WTC11 (cell line): Measurements from ENCODE around the gene MCAT. TPM values are rescaled to one million over a fixed set of nuclear protein-coding genes. Genes with fewer than 3 reads are reported as not detected.

Source experiments
- ATAC-seq: fragments of 200-7000 bp; cut with Tn5 transposase; 2 replicates; pipeline ENCODE4 v1.10.0; 2021; ENCODE audit warnings: mild to moderate bottlenecking, moderate library complexity
- CTCF ChIA-PET: fragments of 300-600 bp; sonication (Branson Sonifier 250); formaldehyde crosslinking; loops from one replicate; lab custom pipeline; 2021; ENCODE audit warnings: antibody characterized with exemption; lab: Charles Lee
- POLR2A ChIA-PET: fragments of 350-600 bp; sonication (Branson Sonifier 250); formaldehyde crosslinking; loops from one replicate; lab custom pipeline; 2021; ENCODE audit warnings: antibody characterized with exemption; lab: Charles Lee
- DNase-seq: peaks from one replicate; pipeline ENCODE4 v3.0.0; 2021; ENCODE audit warnings: low spot score
- H3K27ac Mint-ChIP-seq: 2 replicates; pipeline ENCODE4 v1.8.0; 2021; ENCODE audit warnings: mixed read lengths
- H3K27me3 Mint-ChIP-seq: 2 replicates; pipeline ENCODE4 v1.8.0; 2021; ENCODE audit warnings: low read depth, mild to moderate bottlenecking, moderate library complexity, mixed read lengths
- H3K36me3 Mint-ChIP-seq: 2 replicates; pipeline ENCODE4 v1.8.0; 2021; ENCODE audit warnings: mixed read lengths
- H3K4me1 Mint-ChIP-seq: 2 replicates; pipeline ENCODE4 v1.8.0; 2022; ENCODE audit warnings: mixed read lengths
- H3K4me3 Mint-ChIP-seq: 2 replicates; pipeline ENCODE4 v1.8.0; 2021; ENCODE audit warnings: mild to moderate bottlenecking, moderate library complexity, mixed read lengths
- H3K9me3 Mint-ChIP-seq: 2 replicates; pipeline ENCODE4 v1.8.0; 2021; ENCODE audit warnings: mixed read lengths
- ATF1 ChIP-seq: sonication (generic); formaldehyde crosslinking; IDR thresholded peaks from 2 replicates; pipeline ENCODE4 v1.8.1; 2023; ENCODE audit warnings: mild to moderate bottlenecking, moderate library complexity, missing genetic modification reagents
- CREB1 ChIP-seq: sonication (generic); formaldehyde crosslinking; IDR thresholded peaks from 2 replicates; pipeline ENCODE4 v1.8.0; 2023; ENCODE audit warnings: mild to moderate bottlenecking, missing genetic modification reagents
- E2F4 ChIP-seq: sonication (generic); formaldehyde crosslinking; IDR thresholded peaks from 2 replicates; pipeline ENCODE4 v1.8.1; 2022; ENCODE audit warnings: low read depth, mild to moderate bottlenecking, moderate library complexity, missing genetic modification reagents, borderline replicate concordance
- ELF4 ChIP-seq: sonication (generic); formaldehyde crosslinking; IDR thresholded peaks from 2 replicates; pipeline ENCODE4 v1.8.1; 2022; ENCODE audit warnings: low read depth, mild to moderate bottlenecking, moderate library complexity, missing genetic modification reagents
- ERG ChIP-seq: fragments of 250-450 bp; sonication (Bioruptor Pico); IDR thresholded peaks from 2 replicates; pipeline ENCODE4 v1.8.0; 2021; ENCODE audit warnings: mild to moderate bottlenecking
- GABPB1 ChIP-seq: sonication (generic); formaldehyde crosslinking; IDR thresholded peaks from 2 replicates; pipeline ENCODE4 v1.8.1; 2023; ENCODE audit warnings: mild to moderate bottlenecking, missing genetic modification reagents
- GTF2I ChIP-seq: fragments of 250-450 bp; sonication (Bioruptor Pico); conservative IDR thresholded peaks from 2 replicates; pipeline ENCODE4 v1.4.0; 2021; ENCODE audit warnings: mild to moderate bottlenecking
- IRF2 ChIP-seq: sonication (generic); formaldehyde crosslinking; IDR thresholded peaks from 2 replicates; pipeline ENCODE4 v1.8.0; 2022; ENCODE audit warnings: low read depth, missing genetic modification reagents, borderline replicate concordance
- KAT7 ChIP-seq: sonication (generic); formaldehyde crosslinking; IDR thresholded peaks from 2 replicates; pipeline ENCODE4 v1.8.1; 2023; ENCODE audit warnings: missing genetic modification reagents, mild to moderate bottlenecking, borderline replicate concordance
- NR1H2 ChIP-seq: sonication (generic); formaldehyde crosslinking; IDR thresholded peaks from 2 replicates; pipeline ENCODE4 v1.9.0; 2021; ENCODE audit warnings: mild to moderate bottlenecking, moderate library complexity, missing genetic modification reagents
- NR2C2 ChIP-seq: sonication (generic); formaldehyde crosslinking; IDR thresholded peaks from 2 replicates; pipeline ENCODE4 v1.8.0; 2022; ENCODE audit warnings: mild to moderate bottlenecking, missing genetic modification reagents
- NR3C1 ChIP-seq: sonication (generic); formaldehyde crosslinking; conservative IDR thresholded peaks from 2 replicates; pipeline ENCODE4 v1.8.1; 2023; ENCODE audit warnings: low read depth, mild to moderate bottlenecking, missing genetic modification reagents
- RELA ChIP-seq: sonication (generic); formaldehyde crosslinking; IDR thresholded peaks from 2 replicates; pipeline ENCODE4 v1.8.1; 2022; ENCODE audit warnings: missing genetic modification reagents, mild to moderate bottlenecking, borderline replicate concordance
- SP1 ChIP-seq: sonication (generic); formaldehyde crosslinking; conservative IDR thresholded peaks from 2 replicates; pipeline ENCODE4 v1.8.1; 2022; ENCODE audit warnings: missing genetic modification reagents
- TP53 ChIP-seq: sonication (generic); formaldehyde crosslinking; IDR thresholded peaks from 2 replicates; pipeline ENCODE4 v1.8.1; 2023; ENCODE audit warnings: mild to moderate bottlenecking, missing genetic modification reagents
- USF1 ChIP-seq: sonication (generic); formaldehyde crosslinking; IDR thresholded peaks from 2 replicates; pipeline ENCODE4 v1.8.0; 2022; ENCODE audit warnings: mild to moderate bottlenecking, missing genetic modification reagents
- ZNF121 ChIP-seq: sonication (generic); formaldehyde crosslinking; IDR thresholded peaks from 2 replicates; pipeline ENCODE4 v1.8.0; 2023; ENCODE audit warnings: missing genetic modification reagents
- ZNF396 ChIP-seq: fragments of 250-450 bp; sonication (Bioruptor Pico); IDR thresholded peaks from 2 replicates; pipeline ENCODE4 v1.8.0; 2021; ENCODE audit warnings: mild to moderate bottlenecking, moderate library complexity, borderline replicate concordance
- total RNA-seq: library from RNA; stranded (reverse); gene quantifications from 3 replicates; pipeline ENCODE4 v1.2.3, GENCODE V29; 2021
- TF ChIP-seq, protein P1 (sequence below): fragments of 200-600 bp; IDR thresholded peaks from 2 replicates; pipeline ENCODE4 v1.8.0; 2022; ENCODE audit warnings: antibody characterized with exemption
- TF ChIP-seq, protein P2 (sequence below): sonication (generic); formaldehyde crosslinking; IDR thresholded peaks from 2 replicates; pipeline ENCODE4 v1.8.1; 2023; ENCODE audit warnings: mild to moderate bottlenecking, missing genetic modification reagents, borderline replicate concordance
- TF ChIP-seq, protein P3 (sequence below): sonication (generic); formaldehyde crosslinking; IDR thresholded peaks from 2 replicates; pipeline ENCODE4 v1.8.0; 2022; ENCODE audit warnings: mild to moderate bottlenecking, missing genetic modification reagents
- TF ChIP-seq, protein P4 (sequence below): sonication (generic); formaldehyde crosslinking; IDR thresholded peaks from 2 replicates; pipeline ENCODE4 v1.8.1; 2022; ENCODE audit warnings: missing genetic modification reagents, borderline replicate concordance
- TF ChIP-seq, protein P5 (sequence below): sonication (generic); formaldehyde crosslinking; IDR thresholded peaks from 2 replicates; pipeline ENCODE4 v1.8.1; 2023; ENCODE audit warnings: mild to moderate bottlenecking, missing genetic modification reagents, moderate library complexity

MCAT gene
- total RNA-seq, 1 experiment from 2014 or later: 18.5 TPM

- Mint-ChIP-seq H3K27ac (peak within 1 kb of the TSS; percentile 96; the same call in 1 of the 2 replicates), H3K9me3 (no peaks in the 10 kb centered on the region), H3K4me3 (peak within 1 kb of the TSS; percentile 92), H3K27me3 (no peaks in the 10 kb centered on the region), H3K36me3 (no peaks in the 10 kb centered on the region; the same call in 1 of the 2 replicates), H3K4me1 (0 out of 2 replicates have a peak, but pooled peaks cover 2% of the 10 kb centered on the region)
- ChIA-PET POLR2A (no interaction called here), CTCF (no interaction called here)
- ATAC-seq (peak; percentile 96), DNase-seq (peak; percentile 93)
- peak; percentile 59; the same call in 1 of the 2 replicates for TF ChIP-seq GABPB1 (CRISPR knock-in tag)
- no peak for TF ChIP-seq CREB1 (CRISPR knock-in tag)
- TF ChIP-seq TP53: no peak
- no peak for TF ChIP-seq NR1H2 (CRISPR knock-in tag)
- TF ChIP-seq ELF4 (CRISPR knock-in tag): no peak
- TF ChIP-seq RELA: peak; percentile 85; the same call in 1 of the 2 replicates
- TF ChIP-seq, protein P1, sequence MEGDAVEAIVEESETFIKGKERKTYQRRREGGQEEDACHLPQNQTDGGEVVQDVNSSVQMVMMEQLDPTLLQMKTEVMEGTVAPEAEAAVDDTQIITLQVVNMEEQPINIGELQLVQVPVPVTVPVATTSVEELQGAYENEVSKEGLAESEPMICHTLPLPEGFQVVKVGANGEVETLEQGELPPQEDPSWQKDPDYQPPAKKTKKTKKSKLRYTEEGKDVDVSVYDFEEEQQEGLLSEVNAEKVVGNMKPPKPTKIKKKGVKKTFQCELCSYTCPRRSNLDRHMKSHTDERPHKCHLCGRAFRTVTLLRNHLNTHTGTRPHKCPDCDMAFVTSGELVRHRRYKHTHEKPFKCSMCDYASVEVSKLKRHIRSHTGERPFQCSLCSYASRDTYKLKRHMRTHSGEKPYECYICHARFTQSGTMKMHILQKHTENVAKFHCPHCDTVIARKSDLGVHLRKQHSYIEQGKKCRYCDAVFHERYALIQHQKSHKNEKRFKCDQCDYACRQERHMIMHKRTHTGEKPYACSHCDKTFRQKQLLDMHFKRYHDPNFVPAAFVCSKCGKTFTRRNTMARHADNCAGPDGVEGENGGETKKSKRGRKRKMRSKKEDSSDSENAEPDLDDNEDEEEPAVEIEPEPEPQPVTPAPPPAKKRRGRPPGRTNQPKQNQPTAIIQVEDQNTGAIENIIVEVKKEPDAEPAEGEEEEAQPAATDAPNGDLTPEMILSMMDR: no peak
- peak; percentile 89 for TF ChIP-seq SP1 (CRISPR knock-in tag)
- TF ChIP-seq IRF2: no peak
- TF ChIP-seq NR2C2 (CRISPR knock-in tag): peak; percentile 99
- TF ChIP-seq, protein P2, sequence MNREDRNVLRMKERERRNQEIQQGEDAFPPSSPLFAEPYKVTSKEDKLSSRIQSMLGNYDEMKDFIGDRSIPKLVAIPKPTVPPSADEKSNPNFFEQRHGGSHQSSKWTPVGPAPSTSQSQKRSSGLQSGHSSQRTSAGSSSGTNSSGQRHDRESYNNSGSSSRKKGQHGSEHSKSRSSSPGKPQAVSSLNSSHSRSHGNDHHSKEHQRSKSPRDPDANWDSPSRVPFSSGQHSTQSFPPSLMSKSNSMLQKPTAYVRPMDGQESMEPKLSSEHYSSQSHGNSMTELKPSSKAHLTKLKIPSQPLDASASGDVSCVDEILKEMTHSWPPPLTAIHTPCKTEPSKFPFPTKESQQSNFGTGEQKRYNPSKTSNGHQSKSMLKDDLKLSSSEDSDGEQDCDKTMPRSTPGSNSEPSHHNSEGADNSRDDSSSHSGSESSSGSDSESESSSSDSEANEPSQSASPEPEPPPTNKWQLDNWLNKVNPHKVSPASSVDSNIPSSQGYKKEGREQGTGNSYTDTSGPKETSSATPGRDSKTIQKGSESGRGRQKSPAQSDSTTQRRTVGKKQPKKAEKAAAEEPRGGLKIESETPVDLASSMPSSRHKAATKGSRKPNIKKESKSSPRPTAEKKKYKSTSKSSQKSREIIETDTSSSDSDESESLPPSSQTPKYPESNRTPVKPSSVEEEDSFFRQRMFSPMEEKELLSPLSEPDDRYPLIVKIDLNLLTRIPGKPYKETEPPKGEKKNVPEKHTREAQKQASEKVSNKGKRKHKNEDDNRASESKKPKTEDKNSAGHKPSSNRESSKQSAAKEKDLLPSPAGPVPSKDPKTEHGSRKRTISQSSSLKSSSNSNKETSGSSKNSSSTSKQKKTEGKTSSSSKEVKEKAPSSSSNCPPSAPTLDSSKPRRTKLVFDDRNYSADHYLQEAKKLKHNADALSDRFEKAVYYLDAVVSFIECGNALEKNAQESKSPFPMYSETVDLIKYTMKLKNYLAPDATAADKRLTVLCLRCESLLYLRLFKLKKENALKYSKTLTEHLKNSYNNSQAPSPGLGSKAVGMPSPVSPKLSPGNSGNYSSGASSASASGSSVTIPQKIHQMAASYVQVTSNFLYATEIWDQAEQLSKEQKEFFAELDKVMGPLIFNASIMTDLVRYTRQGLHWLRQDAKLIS: no peak
- TF ChIP-seq ATF1: no peak
- no peak for TF ChIP-seq NR3C1 (CRISPR knock-in tag)
- TF ChIP-seq, protein P3, sequence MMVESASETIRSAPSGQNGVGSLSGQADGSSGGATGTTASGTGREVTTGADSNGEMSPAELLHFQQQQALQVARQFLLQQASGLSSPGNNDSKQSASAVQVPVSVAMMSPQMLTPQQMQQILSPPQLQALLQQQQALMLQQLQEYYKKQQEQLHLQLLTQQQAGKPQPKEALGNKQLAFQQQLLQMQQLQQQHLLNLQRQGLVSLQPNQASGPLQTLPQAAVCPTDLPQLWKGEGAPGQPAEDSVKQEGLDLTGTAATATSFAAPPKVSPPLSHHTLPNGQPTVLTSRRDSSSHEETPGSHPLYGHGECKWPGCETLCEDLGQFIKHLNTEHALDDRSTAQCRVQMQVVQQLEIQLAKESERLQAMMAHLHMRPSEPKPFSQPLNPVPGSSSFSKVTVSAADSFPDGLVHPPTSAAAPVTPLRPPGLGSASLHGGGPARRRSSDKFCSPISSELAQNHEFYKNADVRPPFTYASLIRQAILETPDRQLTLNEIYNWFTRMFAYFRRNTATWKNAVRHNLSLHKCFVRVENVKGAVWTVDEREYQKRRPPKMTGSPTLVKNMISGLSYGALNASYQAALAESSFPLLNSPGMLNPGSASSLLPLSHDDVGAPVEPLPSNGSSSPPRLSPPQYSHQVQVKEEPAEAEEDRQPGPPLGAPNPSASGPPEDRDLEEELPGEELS (CRISPR knock-in tag): peak; percentile 69; the same call in 1 of the 2 replicates
- TF ChIP-seq E2F4 (CRISPR knock-in tag): no peak
- TF ChIP-seq ERG (CRISPR knock-in tag): no peak
- no peak for TF ChIP-seq USF1 (CRISPR knock-in tag)
- TF ChIP-seq, protein P4, sequence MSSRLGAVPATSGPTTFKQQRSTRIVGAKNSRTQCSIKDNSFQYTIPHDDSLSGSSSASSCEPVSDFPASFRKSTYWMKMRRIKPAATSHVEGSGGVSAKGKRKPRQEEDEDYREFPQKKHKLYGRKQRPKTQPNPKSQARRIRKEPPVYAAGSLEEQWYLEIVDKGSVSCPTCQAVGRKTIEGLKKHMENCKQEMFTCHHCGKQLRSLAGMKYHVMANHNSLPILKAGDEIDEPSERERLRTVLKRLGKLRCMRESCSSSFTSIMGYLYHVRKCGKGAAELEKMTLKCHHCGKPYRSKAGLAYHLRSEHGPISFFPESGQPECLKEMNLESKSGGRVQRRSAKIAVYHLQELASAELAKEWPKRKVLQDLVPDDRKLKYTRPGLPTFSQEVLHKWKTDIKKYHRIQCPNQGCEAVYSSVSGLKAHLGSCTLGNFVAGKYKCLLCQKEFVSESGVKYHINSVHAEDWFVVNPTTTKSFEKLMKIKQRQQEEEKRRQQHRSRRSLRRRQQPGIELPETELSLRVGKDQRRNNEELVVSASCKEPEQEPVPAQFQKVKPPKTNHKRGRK: no peak
- TF ChIP-seq, protein P5, sequence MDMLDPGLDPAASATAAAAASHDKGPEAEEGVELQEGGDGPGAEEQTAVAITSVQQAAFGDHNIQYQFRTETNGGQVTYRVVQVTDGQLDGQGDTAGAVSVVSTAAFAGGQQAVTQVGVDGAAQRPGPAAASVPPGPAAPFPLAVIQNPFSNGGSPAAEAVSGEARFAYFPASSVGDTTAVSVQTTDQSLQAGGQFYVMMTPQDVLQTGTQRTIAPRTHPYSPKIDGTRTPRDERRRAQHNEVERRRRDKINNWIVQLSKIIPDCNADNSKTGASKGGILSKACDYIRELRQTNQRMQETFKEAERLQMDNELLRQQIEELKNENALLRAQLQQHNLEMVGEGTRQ: no peak
- TF ChIP-seq KAT7 (CRISPR knock-in tag): peak; percentile 73; the same call in 1 of the 2 replicates
- TF ChIP-seq GTF2I: no peak
- TF ChIP-seq ZNF121 (CRISPR knock-in tag): no peak
- TF ChIP-seq ZNF396: no peak
These were observed 54.0 kb downstream of the MCAT start, which contains the start of gene TTLL1 for GRCh38 chr22:43088984-43089717. TSS of gene TTLL1 (minus strand) at chr22:43089391. CDS start at chr22:43075586, 13,805 bp downstream.
